Activated T-helper 1 cell treated with anti-CD3 and anti-CD28 coated beads, Interleukin-12 subunit alpha, Interleukin-12 subunit beta, Interleukin-2, Interleukin-4 antibody, amounts not matched to agents 30 ng/mL and 10 ng/mL and 1 ng/mL, durations not matched to agents 14 hours and 24 hours and 36 hours (primary cell): Measurements from ENCODE around the gene NCAM2. TPM values are rescaled to one million over a fixed set of nuclear protein-coding genes. Genes with fewer than 3 reads are reported as not detected.

Experiments used
- DNase-seq: peaks from one replicate; pipeline ENCODE4 v3.0.0; 2021; ENCODE audit warnings: low spot score
- H3K27ac Mint-ChIP-seq: one replicate; pipeline ENCODE4 v1.8.0; 2021; ENCODE audit warnings: mild to moderate bottlenecking, mixed read lengths
- H3K27me3 Mint-ChIP-seq: one replicate; pipeline ENCODE4 v1.8.0; 2022; ENCODE audit warnings: mild to moderate bottlenecking, moderate library complexity, mixed read lengths; ENCODE audit not compliant: insufficient read depth
- H3K36me3 Mint-ChIP-seq: one replicate; pipeline ENCODE4 v1.8.0; 2021; ENCODE audit warnings: low read depth, mixed read lengths
- H3K4me1 Mint-ChIP-seq: one replicate; pipeline ENCODE4 v1.8.0; 2021; ENCODE audit warnings: low read depth, mixed read lengths
- H3K4me3 Mint-ChIP-seq: one replicate; pipeline ENCODE4 v1.8.0; 2021; ENCODE audit warnings: mild to moderate bottlenecking, moderate library complexity, mixed read lengths
- H3K9me3 Mint-ChIP-seq: one replicate; pipeline ENCODE4 v1.8.0; 2021; ENCODE audit warnings: mixed read lengths
- intact Hi-C: fragments of 100-400 bp; cut with micrococcal nuclease; formaldehyde crosslinking; loops from one replicate; pipeline ENCODE4 v1.15.1; 2024
- total RNA-seq: library from RNA; stranded (reverse); gene quantifications from 2 replicates; pipeline ENCODE4 v1.2.3, GENCODE V29; 2022

Gene NCAM2
- total RNA-seq, 1 donor from 2014 or later, result not detected

DNA sequence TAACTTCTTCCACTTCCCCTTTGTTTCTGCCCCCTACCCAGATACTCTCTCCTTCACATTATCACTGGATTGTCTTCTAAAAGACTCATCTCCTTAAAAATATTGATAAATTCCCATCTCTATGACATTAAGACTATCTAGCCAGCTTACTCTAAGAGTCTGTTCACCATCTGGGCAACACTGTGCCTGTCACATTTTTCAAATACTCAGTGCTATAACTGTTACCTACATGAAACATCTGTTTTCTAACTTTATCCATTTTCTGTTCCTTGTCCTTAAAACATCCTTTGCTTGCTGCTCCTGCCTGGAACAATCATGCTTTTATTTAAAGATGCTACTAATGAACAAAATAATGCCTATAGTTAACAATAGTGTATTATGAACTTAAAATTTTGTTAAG is 81.4 kb downstream of the NCAM2 start:
- Mint-ChIP-seq H3K27me3 (no peaks in the 10 kb centered on the region), H3K36me3 (no peaks in the 10 kb centered on the region), H3K4me3 (no peak overlapping the region), H3K4me1 (no peaks in the 10 kb centered on the region), H3K27ac (no peak overlapping the region), H3K9me3 (peaks cover 3% of the 10 kb centered on the region)
- intact Hi-C loops, result no loop called here
- no peak for DNase-seq

DNA sequence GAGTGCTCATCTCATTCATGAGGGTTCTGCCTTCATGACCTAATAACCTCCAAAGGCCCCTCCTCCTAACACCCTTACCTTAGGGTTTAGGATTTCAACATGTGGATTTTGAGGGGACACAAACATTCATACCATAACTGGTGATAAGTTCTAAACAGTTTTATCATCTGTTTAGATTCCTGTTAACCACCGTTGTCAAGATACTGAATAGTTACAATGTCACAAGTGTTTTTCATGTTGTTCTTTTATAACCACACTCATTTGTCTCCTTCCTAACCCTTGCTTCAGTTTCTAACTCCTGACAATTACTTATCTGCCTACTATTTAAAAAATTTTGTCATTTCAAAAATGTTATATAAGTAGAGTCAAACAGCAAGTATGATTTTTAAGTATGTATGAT is 86.0 kb downstream of the NCAM2 start:
- Mint-ChIP-seq H3K4me1 (no peaks in the 10 kb centered on the region), H3K27me3 (no peaks in the 10 kb centered on the region), H3K9me3 (no peaks in the 10 kb centered on the region), H3K27ac (no peak overlapping the region), H3K4me3 (no peak overlapping the region), H3K36me3 (no peaks in the 10 kb centered on the region)
- intact Hi-C loops, result no loop called here
- no peak for DNase-seq

DNA sequence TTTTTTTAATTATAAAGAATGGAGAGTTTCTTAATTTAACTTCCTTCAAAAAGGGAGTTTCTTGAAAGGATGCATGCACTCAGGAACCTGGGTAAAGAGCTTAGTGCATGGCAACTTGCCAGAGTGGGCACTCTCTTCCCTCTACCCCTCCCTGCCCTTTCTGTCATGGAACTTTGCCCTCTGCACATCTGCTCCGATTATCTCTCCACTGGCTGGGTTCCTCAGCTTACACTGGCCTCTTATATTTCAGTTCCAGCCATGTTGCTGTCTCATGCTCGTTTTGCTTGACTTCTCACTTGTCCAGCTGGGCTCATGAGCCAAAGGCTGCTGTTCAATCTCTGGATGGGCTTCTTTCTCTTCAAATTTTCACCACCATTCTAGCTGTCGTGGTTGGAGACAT is 87.0 kb downstream of the NCAM2 start:
- H3K36me3 Mint-ChIP-seq, result no peaks in the 10 kb centered on the region
- no peak overlapping the region for H3K4me3 Mint-ChIP-seq
- no peaks in the 10 kb centered on the region for H3K27me3 Mint-ChIP-seq
- no peak overlapping the region for H3K27ac Mint-ChIP-seq
- intact Hi-C loops, result no loop called here
- no peak for DNase-seq
- no peaks in the 10 kb centered on the region for H3K9me3 Mint-ChIP-seq
- H3K4me1 Mint-ChIP-seq, result no peaks in the 10 kb centered on the region

DNA sequence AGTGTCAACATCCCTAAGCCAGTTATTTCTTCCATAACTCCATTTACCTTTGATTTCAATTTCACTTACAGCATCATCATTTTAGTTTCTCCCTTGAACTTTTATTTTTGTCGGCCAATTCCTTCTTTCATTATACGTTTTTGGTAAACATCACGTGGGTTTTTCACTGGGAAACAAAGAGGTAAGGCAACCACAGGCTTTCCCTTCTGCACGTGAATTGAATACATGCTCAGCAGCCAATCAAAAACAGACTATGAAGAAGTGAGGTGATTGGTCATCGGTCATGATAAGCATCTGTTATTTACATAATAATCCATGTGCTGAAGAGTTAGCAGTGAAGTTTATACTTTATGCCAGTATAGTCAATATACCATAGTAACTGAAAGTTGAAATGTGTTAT is 98.7 kb downstream of the NCAM2 start:
- DNase-seq, result no peak
- Mint-ChIP-seq H3K36me3 (no peaks in the 10 kb centered on the region), H3K4me1 (no peaks in the 10 kb centered on the region), H3K27me3 (no peaks in the 10 kb centered on the region), H3K9me3 (no peaks in the 10 kb centered on the region), H3K4me3 (no peak overlapping the region), H3K27ac (no peak overlapping the region)
- intact Hi-C loops, result no loop called here

DNA sequence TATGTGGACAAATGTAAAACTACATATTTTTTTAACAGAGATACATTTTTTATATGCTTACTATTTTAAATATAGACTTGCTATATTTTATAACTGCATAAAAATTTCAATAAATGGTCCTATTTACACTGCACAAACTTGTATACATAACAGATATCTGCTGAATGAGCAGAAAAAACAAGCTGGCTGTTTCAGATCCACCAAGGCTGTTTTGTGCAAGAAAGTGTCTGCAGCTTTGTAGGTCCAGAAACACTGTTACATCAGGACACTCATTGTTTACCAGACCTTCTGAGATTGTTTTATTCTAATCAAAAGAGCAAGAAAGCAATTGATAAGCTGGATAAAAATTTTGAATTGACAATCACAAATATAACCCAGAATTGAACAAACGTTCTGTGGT is 99.3 kb downstream of the NCAM2 start:
- Mint-ChIP-seq H3K4me3 (no peak overlapping the region), H3K4me1 (no peaks in the 10 kb centered on the region), H3K27me3 (no peaks in the 10 kb centered on the region), H3K36me3 (no peaks in the 10 kb centered on the region), H3K27ac (no peak overlapping the region), H3K9me3 (no peaks in the 10 kb centered on the region)
- no peak for DNase-seq
- intact Hi-C loops, result no loop called here

DNA sequence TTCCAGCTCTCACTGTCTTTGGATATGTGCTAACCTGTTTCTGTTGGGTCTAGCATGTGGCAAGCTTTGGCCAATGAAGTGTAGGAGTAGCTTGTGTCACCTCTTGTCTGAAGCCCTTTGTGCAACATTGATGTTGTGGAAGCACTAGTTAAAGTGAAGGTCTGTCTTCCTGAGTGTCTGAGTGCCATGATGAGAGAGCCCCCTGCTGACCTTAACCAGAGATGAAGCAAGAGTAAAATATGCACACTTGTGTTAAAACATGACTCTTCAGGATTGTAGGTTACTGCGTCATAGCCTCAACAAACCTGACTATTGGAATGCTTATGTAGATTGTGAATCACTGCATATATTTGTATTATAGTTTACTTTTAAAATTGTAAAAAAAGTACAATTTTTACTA is 103.7 kb downstream of the NCAM2 start:
- no peaks in the 10 kb centered on the region for H3K36me3 Mint-ChIP-seq
- intact Hi-C loops, result no loop called here
- no peaks in the 10 kb centered on the region for H3K4me1 Mint-ChIP-seq
- H3K27ac Mint-ChIP-seq, result no peak overlapping the region
- no peaks in the 10 kb centered on the region for H3K27me3 Mint-ChIP-seq
- H3K9me3 Mint-ChIP-seq, result no peaks in the 10 kb centered on the region
- DNase-seq, result no peak
- H3K4me3 Mint-ChIP-seq, result no peak overlapping the region

DNA sequence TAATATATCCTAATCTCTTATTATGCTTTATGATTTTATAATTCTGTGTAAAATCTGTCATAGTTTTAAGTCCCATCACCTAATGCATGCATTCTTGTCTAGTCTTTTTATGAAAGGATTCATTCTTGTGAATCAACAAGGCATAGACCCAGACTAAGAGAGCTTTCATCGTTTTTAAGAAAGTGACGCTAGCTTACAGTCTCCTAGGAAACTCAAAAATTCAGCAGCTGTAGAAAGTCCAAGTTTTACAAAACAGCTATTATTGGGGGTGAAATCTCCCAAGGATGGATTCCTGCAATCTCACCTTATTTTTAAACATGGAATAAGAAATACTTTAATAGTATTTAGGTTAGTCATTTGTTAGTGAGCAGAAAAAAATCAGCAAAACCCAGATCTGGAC is 104.7 kb downstream of the NCAM2 start:
- Mint-ChIP-seq H3K9me3 (no peaks in the 10 kb centered on the region), H3K27ac (no peak overlapping the region)
- intact Hi-C loops, result no loop called here

DNA sequence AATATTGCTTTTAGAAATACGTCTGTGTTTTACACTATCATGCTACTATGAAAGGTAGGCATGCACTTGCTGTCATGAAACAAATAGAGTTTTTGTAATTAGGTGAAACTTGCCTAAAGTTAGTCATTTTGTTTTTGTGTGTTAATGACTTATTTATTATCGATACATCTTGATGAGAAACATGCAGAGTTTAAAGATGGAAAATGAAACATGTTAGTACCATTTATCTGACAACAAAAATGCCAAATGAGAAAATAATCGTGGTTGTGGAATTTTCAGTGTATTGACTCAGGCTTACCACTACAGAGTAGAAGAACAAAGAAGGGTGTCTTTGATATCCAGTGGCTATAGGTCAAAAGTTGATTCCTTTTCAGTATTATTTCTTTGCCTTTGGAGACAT is 105.5 kb downstream of the NCAM2 start:
- Mint-ChIP-seq H3K36me3 (no peaks in the 10 kb centered on the region), H3K4me1 (no peaks in the 10 kb centered on the region), H3K27me3 (no peaks in the 10 kb centered on the region), H3K27ac (no peak overlapping the region), H3K4me3 (no peak overlapping the region), H3K9me3 (no peaks in the 10 kb centered on the region)
- intact Hi-C loops, result no loop called here
- no peak for DNase-seq

More for the DNA sequence above, 104.7 kb downstream of the NCAM2 start:
- DNase-seq, result no peak
- no peaks in the 10 kb centered on the region for H3K27me3 Mint-ChIP-seq
- H3K4me3 Mint-ChIP-seq, result no peak overlapping the region
- no peaks in the 10 kb centered on the region for H3K4me1 Mint-ChIP-seq
- no peaks in the 10 kb centered on the region for H3K36me3 Mint-ChIP-seq

DNA sequence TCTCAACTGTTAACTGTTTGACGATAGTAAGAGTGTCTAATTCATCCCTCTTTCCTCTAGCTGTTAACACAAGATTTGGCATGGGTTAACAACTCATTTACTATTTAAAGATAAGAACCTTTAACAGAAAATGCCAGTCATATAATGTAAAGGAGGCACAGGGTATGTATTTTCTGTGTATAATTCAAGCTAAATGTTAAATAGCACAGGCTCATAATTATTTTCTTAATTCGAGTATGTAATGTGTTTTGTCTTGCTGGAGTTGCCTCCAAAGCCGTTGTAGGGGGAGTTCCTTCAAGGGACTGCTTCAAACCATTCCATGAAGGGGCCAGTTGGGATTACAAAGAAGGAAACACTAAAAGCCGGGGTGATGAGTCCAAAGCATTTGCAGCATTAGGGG is 111.5 kb downstream of the NCAM2 start:
- H3K4me1 Mint-ChIP-seq, result no peaks in the 10 kb centered on the region
- H3K27me3 Mint-ChIP-seq, result no peaks in the 10 kb centered on the region
- no peak overlapping the region for H3K4me3 Mint-ChIP-seq
- intact Hi-C loops, result no loop called here
- no peak for DNase-seq
- no peaks in the 10 kb centered on the region for H3K9me3 Mint-ChIP-seq
- H3K36me3 Mint-ChIP-seq, result no peaks in the 10 kb centered on the region
- H3K27ac Mint-ChIP-seq, result no peak overlapping the region

DNA sequence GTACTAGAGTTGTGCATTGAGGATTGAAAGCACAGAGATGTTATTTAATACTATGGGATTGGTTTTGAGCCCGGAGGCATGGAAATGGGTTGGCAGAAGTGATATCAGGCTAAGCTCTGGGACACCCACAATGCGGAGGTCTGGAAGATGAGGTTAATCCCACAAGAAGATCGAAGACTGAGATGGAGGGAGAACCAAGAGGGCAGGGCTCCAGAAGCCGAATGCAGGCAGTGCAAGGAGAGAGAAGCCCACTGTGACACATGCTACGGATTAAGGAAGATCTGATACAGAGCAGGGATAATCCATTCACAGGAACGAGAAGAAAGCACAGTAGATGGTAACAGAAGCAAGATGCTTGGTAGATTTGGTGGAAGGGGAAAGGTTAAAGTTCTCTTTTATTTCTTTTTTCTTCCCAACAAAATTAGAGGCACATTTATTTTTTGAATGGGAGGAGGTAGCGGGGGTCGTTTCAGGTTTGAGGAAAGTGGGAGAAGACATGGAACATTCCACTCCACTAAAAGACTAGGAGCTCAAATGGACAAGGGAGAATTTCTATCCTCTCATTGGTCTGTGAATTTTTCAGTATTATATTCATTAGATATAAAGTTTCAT is 113.2 kb downstream of the NCAM2 start:
- Mint-ChIP-seq H3K4me1 (no peaks in the 10 kb centered on the region), H3K9me3 (no peaks in the 10 kb centered on the region), H3K27ac (no peak overlapping the region), H3K27me3 (no peaks in the 10 kb centered on the region), H3K4me3 (no peak overlapping the region), H3K36me3 (no peaks in the 10 kb centered on the region)
- no peak for DNase-seq
- intact Hi-C loops, result no loop called here

DNA sequence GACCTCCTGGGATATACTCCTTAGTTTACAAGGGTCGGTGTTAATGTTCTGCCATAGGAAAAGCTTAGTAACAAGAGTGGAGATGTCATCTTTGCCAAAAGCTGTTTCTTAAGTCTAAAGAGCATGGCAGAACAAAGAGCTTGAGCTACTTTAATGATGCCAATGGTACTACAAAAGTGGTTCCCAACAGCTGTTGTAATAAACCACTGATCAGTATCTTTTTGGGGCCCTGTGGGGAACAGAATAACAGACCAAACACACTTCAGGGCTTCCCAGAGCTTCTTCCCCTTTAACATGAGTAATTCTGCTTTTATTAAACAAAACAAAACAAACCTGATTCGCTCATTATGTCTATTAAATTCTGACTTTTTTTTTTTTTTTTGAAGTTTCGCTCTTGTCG is 116.3 kb downstream of the NCAM2 start:
- H3K4me1 Mint-ChIP-seq, result no peaks in the 10 kb centered on the region
- DNase-seq, result no peak

DNA sequence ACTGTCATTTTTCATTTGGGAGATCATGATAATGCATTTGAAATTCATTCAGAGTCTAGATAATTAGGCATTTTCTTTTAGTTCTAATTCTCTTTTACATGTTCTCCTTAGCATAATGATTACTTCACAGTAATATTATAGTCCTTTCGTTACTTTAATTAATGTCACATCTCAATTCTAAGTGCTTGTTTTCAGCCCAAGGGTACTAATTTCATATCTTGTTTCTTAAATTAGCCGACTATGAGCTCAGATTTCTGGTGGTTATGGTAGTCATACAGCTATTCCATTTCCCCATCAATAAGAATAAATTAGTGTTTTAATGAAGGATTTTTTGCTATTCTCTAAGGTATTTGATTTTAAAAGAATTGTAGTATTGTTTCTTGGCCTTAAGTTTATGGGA is 120.9 kb downstream of the NCAM2 start:
- intact Hi-C loops, result no loop called here
- H3K36me3 Mint-ChIP-seq, result no peaks in the 10 kb centered on the region
- no peak overlapping the region for H3K27ac Mint-ChIP-seq
- no peaks in the 10 kb centered on the region for H3K9me3 Mint-ChIP-seq
- no peaks in the 10 kb centered on the region for H3K4me1 Mint-ChIP-seq
- H3K4me3 Mint-ChIP-seq, result no peak overlapping the region
- DNase-seq, result no peak
- H3K27me3 Mint-ChIP-seq, result no peaks in the 10 kb centered on the region

More for the DNA sequence above, 116.3 kb downstream of the NCAM2 start:
- Mint-ChIP-seq H3K36me3 (no peaks in the 10 kb centered on the region), H3K4me3 (no peak overlapping the region), H3K9me3 (no peaks in the 10 kb centered on the region), H3K27ac (no peak overlapping the region), H3K27me3 (no peaks in the 10 kb centered on the region)
- intact Hi-C loops, result no loop called here

DNA sequence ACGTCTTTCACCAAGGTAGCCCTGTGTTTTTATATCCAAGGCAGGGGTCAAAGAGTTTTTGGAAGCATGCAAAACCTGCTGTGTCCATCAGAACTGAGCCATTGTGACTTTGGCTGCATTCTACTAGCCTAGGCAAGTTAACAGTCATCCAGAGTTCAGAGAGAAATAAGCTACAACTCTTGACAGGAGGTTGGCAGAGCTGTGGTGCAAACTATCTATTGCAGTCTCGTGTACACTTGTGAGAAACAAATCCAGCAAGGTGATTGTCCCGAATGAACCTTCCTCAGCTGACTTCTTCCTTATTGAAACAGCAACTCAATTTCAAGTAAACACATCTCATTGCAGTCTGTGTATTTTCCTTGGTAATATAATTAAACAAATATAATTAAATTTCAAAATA is 124.5 kb downstream of the NCAM2 start:
- no peaks in the 10 kb centered on the region for H3K4me1 Mint-ChIP-seq
- no peak overlapping the region for H3K27ac Mint-ChIP-seq
- H3K27me3 Mint-ChIP-seq, result no peaks in the 10 kb centered on the region
- no peak for DNase-seq
- no peaks in the 10 kb centered on the region for H3K36me3 Mint-ChIP-seq
- H3K9me3 Mint-ChIP-seq, result no peaks in the 10 kb centered on the region
- intact Hi-C loops, result no loop called here
- no peak overlapping the region for H3K4me3 Mint-ChIP-seq

DNA sequence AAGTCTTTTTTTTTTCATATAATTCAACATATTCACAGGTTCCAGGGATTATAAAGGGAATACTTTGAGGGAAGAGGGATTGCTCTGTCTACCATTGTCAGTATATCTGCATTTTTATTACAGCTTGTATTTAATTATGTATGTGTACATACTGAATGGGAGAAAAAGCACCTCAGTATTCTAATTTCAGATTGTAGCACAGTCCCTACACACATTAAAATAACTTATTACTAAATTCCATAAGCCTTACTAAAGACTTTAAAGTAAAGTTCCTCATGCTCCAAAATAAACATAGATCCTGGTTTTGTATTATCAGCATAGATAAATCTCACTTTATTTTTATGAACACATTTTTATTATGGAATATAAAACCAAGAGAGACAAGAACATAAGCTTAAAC is 134.2 kb downstream of the NCAM2 start:
- Mint-ChIP-seq H3K4me3 (no peak overlapping the region), H3K36me3 (no peaks in the 10 kb centered on the region), H3K27ac (no peak overlapping the region), H3K4me1 (no peaks in the 10 kb centered on the region), H3K9me3 (no peaks in the 10 kb centered on the region), H3K27me3 (no peaks in the 10 kb centered on the region)
- intact Hi-C loops, result no loop called here
- no peak for DNase-seq
